H9 (cell line): Measurements from ENCODE around the gene TRIM9. TPM values are rescaled to one million over a fixed set of nuclear protein-coding genes. Genes with fewer than 3 reads are reported as not detected.
"Not testable (repeated sequence)": the region's sequence is repeated elsewhere in the genome, so short reads cannot be mapped to it uniquely, and the experiment has no call there.

ENCODE experiments used
- DNase-seq: peaks from one replicate; pipeline ENCODE4 v3.0.0-alpha.2; 2017
- H2AFZ ChIP-seq: one replicate; pipeline ENCODE4 v1.6.1; 2013; ENCODE audit warnings: mild to moderate bottlenecking, low read length, control low read depth, moderate library complexity
- H2AK5ac ChIP-seq: 2 replicates; pipeline ENCODE4 v1.6.1; 2013; ENCODE audit warnings: low read length, control low read depth, mixed read lengths; ENCODE audit not compliant: insufficient read length
- H2BK120ac ChIP-seq: one replicate; pipeline ENCODE4 v1.6.1; 2013; ENCODE audit warnings: low read depth, mild to moderate bottlenecking, low read length, control low read depth, inconsistent platforms; ENCODE audit not compliant: poor library complexity, severe bottlenecking
- H2BK12ac ChIP-seq: 2 replicates; pipeline ENCODE4 v1.6.1; 2013; ENCODE audit warnings: low read length, control low read depth, mixed read lengths, low read depth; ENCODE audit not compliant: insufficient read length
- H2BK15ac ChIP-seq: 2 replicates; pipeline ENCODE4 v1.6.1; 2013; ENCODE audit warnings: low read depth, low read length, control low read depth
- H2BK20ac ChIP-seq: one replicate; pipeline ENCODE4 v1.6.1; 2013; ENCODE audit warnings: low read depth, mild to moderate bottlenecking, low read length, control low read depth, inconsistent platforms; ENCODE audit not compliant: poor library complexity, severe bottlenecking
- H2BK5ac ChIP-seq: 2 replicates; pipeline ENCODE4 v1.6.1; 2013; ENCODE audit warnings: low read length, control low read depth, mixed read lengths; ENCODE audit not compliant: insufficient read length
- H3K14ac ChIP-seq: 2 replicates; pipeline ENCODE4 v1.6.1; 2013; ENCODE audit warnings: low read length, control low read depth; ENCODE audit not compliant: insufficient read depth
- H3K18ac ChIP-seq: 2 replicates; pipeline ENCODE4 v1.6.1; 2013; ENCODE audit warnings: low read depth, mild to moderate bottlenecking, mixed read lengths, low read length, control low read depth; ENCODE audit not compliant: insufficient read length
- H3K23ac ChIP-seq: 2 replicates; pipeline ENCODE4 v1.6.1; 2013; ENCODE audit warnings: low read length, control low read depth, mixed read lengths, low read depth; ENCODE audit not compliant: insufficient read length
- H3K23me2 ChIP-seq: 2 replicates; pipeline ENCODE4 v1.6.1; 2013; ENCODE audit warnings: low read depth, mild to moderate bottlenecking, mixed read lengths, low read length, control low read depth; ENCODE audit not compliant: insufficient read length, poor library complexity, severe bottlenecking
- H3K27ac ChIP-seq: 2 replicates; pipeline ENCODE4 v1.5.1; 2013; ENCODE audit warnings: low read length, control low read depth, mixed read lengths, low read depth; ENCODE audit not compliant: insufficient read length
- H3K27me3 ChIP-seq: 2 replicates; pipeline ENCODE4 v1.6.1; 2013; ENCODE audit warnings: low read length, control low read depth, inconsistent platforms; ENCODE audit not compliant: insufficient read depth
- H3K4ac ChIP-seq: 2 replicates; pipeline ENCODE4 v1.6.1; 2013; ENCODE audit warnings: low read depth, mild to moderate bottlenecking, control low read depth, inconsistent platforms, low read length, moderate library complexity
- H3K4me1 ChIP-seq: 2 replicates; pipeline ENCODE4 v1.6.1; 2013; ENCODE audit warnings: low read length, control low read depth, inconsistent platforms; ENCODE audit not compliant: insufficient read depth
- H3K4me2 ChIP-seq: 2 replicates; pipeline ENCODE4 v1.6.1; 2013; ENCODE audit warnings: low read length, control low read depth, mixed read lengths; ENCODE audit not compliant: insufficient read length, insufficient read depth
- H3K56ac ChIP-seq: 2 replicates; pipeline ENCODE4 v1.6.1; 2013; ENCODE audit warnings: low read depth, mild to moderate bottlenecking, mixed read lengths, low read length, control low read depth; ENCODE audit not compliant: insufficient read length
- H3K79me1 ChIP-seq: 2 replicates; pipeline ENCODE4 v1.6.1; 2013; ENCODE audit warnings: low read depth, mild to moderate bottlenecking, moderate library complexity, low read length, control low read depth, inconsistent platforms; ENCODE audit not compliant: insufficient read depth, poor library complexity, severe bottlenecking
- H3K79me2 ChIP-seq: 2 replicates; pipeline ENCODE4 v1.6.1; 2013; ENCODE audit warnings: low read length, control low read depth, inconsistent platforms; ENCODE audit not compliant: insufficient read depth
- H3K9ac ChIP-seq: 2 replicates; pipeline ENCODE4 v1.6.1; 2013; ENCODE audit warnings: low read length, control low read depth, mixed read lengths; ENCODE audit not compliant: insufficient read length; ENCODE audit errors: extremely low read depth
- H3K9me3 ChIP-seq: one replicate; pipeline ENCODE4 v1.6.1; 2013; ENCODE audit warnings: low read depth, low read length, inconsistent platforms; ENCODE audit not compliant: control insufficient read depth
- H3T11ph ChIP-seq: one replicate; pipeline ENCODE4 v1.6.1; 2013; ENCODE audit warnings: mild to moderate bottlenecking, low read length, control low read depth, inconsistent platforms
- H4K20me1 ChIP-seq: one replicate; pipeline ENCODE4 v1.6.1; 2013; ENCODE audit not compliant: control insufficient read depth, insufficient read length, insufficient read depth
- H4K5ac ChIP-seq: 2 replicates; pipeline ENCODE4 v1.6.1; 2013; ENCODE audit warnings: low read depth, mild to moderate bottlenecking, mixed read lengths, low read length, control low read depth; ENCODE audit not compliant: insufficient read length
- H4K8ac ChIP-seq: replicated peaks from 2 replicates; pipeline ENCODE4 v1.6.1; 2013; ENCODE audit warnings: low read length, control low read depth, mixed read lengths, low read depth; ENCODE audit not compliant: insufficient read length
- H4K91ac ChIP-seq: 2 replicates; pipeline ENCODE4 v1.6.1; 2013; ENCODE audit warnings: low read depth, mild to moderate bottlenecking, moderate library complexity, mixed read lengths, low read length, control low read depth; ENCODE audit not compliant: insufficient read length
- H3K27ac Mint-ChIP-seq, 3 experiments: 2 replicates in 2 of 3; 3 replicates in 1 of 3; pipeline ENCODE4 v1.8.0; 2020 to 2021; ENCODE audit warnings: mixed read lengths in 3 of 3, mild to moderate bottlenecking in 1 of 3, moderate library complexity in 1 of 3
- H3K27me3 Mint-ChIP-seq: 2 replicates; pipeline ENCODE4 v1.8.0; 2021; ENCODE audit warnings: low read depth, mild to moderate bottlenecking, moderate library complexity, mixed read lengths
- H3K36me3 Mint-ChIP-seq, 3 experiments: 2 replicates in 2 of 3; 3 replicates in 1 of 3; pipeline ENCODE4 v1.8.0; 2020 to 2021; ENCODE audit warnings: low read depth in 3 of 3, mixed read lengths in 3 of 3; ENCODE audit not compliant: insufficient read depth in 1 of 3
- H3K4me1 Mint-ChIP-seq, 2 experiments: 2 replicates each; pipeline ENCODE4 v1.8.0; 2020; ENCODE audit warnings: mixed read lengths in 2 of 2
- H3K4me3 Mint-ChIP-seq, 2 experiments: 2 replicates in 1 of 2; 3 replicates in 1 of 2; pipeline ENCODE4 v1.8.0; 2020 to 2021; ENCODE audit warnings: mild to moderate bottlenecking in 2 of 2, mixed read lengths in 2 of 2, moderate library complexity in 1 of 2
- H3K9me3 Mint-ChIP-seq, 2 experiments: 2 replicates in 1 of 2; 3 replicates in 1 of 2; pipeline ENCODE4 v1.8.0; 2020; ENCODE audit warnings: mild to moderate bottlenecking in 2 of 2, mixed read lengths in 2 of 2, moderate library complexity in 1 of 2
- CTCF ChIP-seq: fragments of 200-600 bp; sonication (generic); conservative IDR thresholded peaks from 3 replicates; pipeline ENCODE4 v1.8.0; 2021; ENCODE audit warnings: antibody characterized with exemption, mild to moderate bottlenecking
- WGBS: extraction: QIAGEN DNeasy Blood & Tissue Kit; methylation state at CpG from one replicate; pipeline ENCODE4 v1.1.7; 2013; ENCODE audit warnings: missing lambda C conversion rate, low lambda C conversion rate, mixed read lengths; ENCODE audit not compliant: insufficient read length; ENCODE audit errors: extremely low coverage; 5-methylcytosine and 5-hydroxymethylcytosine counted together
- total RNA-seq: library from RNA; stranded (reverse); gene quantifications from 2 replicates; pipeline ENCODE4 v1.2.1, GENCODE V29; 2021

TRIM9 gene
- total RNA-seq, 1 experiment from 2014 or later: 0.98 TPM

- Histone ChIP-seq H3T11ph (no peak overlapping the region), H2AK5ac (no peak overlapping the region), H3K4me1 (no peaks in the 10 kb centered on the region), H4K5ac (no peak overlapping the region), H2BK120ac (no peak overlapping the region), H3K79me2 (no peaks in the 10 kb centered on the region), H3K14ac (no peak overlapping the region), H3K27ac (no peak overlapping the region), H2BK5ac (no peak overlapping the region), H4K91ac (no peak overlapping the region), H3K4ac (no peak overlapping the region), H4K8ac (no peak overlapping the region), H2BK20ac (no peak overlapping the region), H3K4me2 (no peak overlapping the region), H3K23ac (no peak overlapping the region), H3K9me3 (no peaks in the 10 kb centered on the region), H2AFZ (no peak overlapping the region), H3K56ac (no peak overlapping the region), H4K20me1 (no peaks in the 10 kb centered on the region), H3K18ac (no peak overlapping the region), H3K23me2 (no peaks in the 10 kb centered on the region), H2BK15ac (no peak overlapping the region), H3K9ac (no peak overlapping the region), H3K79me1 (no peaks in the 10 kb centered on the region), H3K27me3 (no peaks in the 10 kb centered on the region), H2BK12ac (no peak overlapping the region)
- Mint-ChIP-seq H3K4me1 (peaks cover 5 to 10% of the 10 kb centered on the region in 2 experiments), H3K4me3 (no peak overlapping the region), H3K27me3 (no peaks in the 10 kb centered on the region), H3K9me3 (no peaks in the 10 kb centered on the region; a peak in 1 of 5 replicates), H3K36me3 (no peaks in the 10 kb centered on the region), H3K27ac (no peak overlapping the region; a peak in 1 of 7 replicates)
- DNase-seq: no peak
- TF ChIP-seq CTCF: no peak
- no CpG with 5 or more reads among the region's 9 CpGs for WGBS
Measured at GRCh38 chr14:50997712-50998111, 97.2 kb downstream of the TRIM9 start.

DNA sequence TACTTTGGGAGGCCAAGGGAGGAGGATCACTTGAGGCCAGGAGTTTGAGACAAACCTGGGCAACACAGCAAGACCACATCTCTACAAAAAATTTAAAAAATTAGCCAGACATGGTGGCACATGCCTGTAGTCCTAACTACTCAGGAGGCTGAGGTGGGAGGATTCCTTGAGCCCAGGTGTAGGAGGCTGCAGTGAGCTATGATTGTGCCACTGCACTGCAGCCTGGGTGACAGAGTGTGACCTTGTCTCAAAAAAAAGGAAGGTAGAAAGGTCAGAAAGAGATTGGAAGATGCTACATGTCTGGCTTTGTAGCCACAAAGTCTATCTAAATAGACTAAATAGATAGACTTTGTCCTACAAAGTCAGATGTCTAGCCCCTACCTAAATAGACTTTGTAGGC is 100.7 kb downstream of the TRIM9 start:
- not testable (repeated sequence) for H4K91ac ChIP-seq, H3K4ac ChIP-seq, H2AFZ ChIP-seq, H3K27ac ChIP-seq, H3K4me3 Mint-ChIP-seq, H3K4me2 ChIP-seq, H3K36me3 Mint-ChIP-seq, H3T11ph ChIP-seq, H2BK5ac ChIP-seq, H2BK20ac ChIP-seq, H3K23ac ChIP-seq, H3K27me3 ChIP-seq, H4K20me1 ChIP-seq, H3K18ac ChIP-seq, H2BK120ac ChIP-seq, H3K4me1 ChIP-seq, H4K8ac ChIP-seq, H3K9me3 Mint-ChIP-seq, H3K79me2 ChIP-seq, H2BK15ac ChIP-seq, DNase-seq, H3K56ac ChIP-seq, H3K9ac ChIP-seq, H2AK5ac ChIP-seq, H3K14ac ChIP-seq, H3K27ac Mint-ChIP-seq, H3K9me3 ChIP-seq, H2BK12ac ChIP-seq, H3K4me1 Mint-ChIP-seq, H3K23me2 ChIP-seq, H3K27me3 Mint-ChIP-seq, H4K5ac ChIP-seq, H3K79me1 ChIP-seq
